ENCODE data around the gene GPX5.

GPX5 gene

GRCh38 chr6:28563430-28564095 lies 37.9 kb downstream of the GPX5 start:
- DNase-seq, result no peak

DNA sequence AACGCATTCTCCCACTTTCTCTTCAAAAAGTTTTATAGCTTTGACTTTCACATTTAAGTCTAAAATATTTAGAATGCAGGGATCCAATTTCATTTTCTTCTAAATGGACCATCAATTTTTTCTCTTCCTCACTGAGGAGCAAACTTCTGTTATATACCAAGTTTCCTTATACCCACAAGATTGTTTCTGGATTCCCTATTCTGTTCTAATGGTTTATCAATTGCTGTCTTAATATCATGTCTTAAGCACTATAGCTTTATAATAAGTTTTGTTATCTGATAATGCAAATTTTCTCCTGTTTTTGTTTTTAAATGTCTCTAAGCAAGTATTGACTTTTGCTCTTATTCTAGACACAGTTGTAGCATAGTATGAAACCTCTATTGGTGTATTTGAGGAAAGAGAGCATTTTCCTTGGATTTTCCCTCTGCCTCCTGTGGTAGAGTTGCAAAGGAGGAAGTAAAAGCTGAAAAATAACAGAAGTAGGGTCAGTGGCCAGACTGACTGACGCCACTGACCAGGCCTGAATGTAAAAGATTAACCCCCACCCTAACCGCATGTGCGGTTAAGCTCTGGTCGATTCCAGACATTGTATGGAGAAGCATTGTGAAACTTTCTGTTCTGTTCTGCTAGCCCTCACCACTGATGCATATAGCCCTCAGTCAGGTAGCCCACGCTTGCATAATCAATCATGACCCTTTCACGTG lies 40.3 kb downstream of the GPX5 start:
- no peak for DNase-seq

DNA sequence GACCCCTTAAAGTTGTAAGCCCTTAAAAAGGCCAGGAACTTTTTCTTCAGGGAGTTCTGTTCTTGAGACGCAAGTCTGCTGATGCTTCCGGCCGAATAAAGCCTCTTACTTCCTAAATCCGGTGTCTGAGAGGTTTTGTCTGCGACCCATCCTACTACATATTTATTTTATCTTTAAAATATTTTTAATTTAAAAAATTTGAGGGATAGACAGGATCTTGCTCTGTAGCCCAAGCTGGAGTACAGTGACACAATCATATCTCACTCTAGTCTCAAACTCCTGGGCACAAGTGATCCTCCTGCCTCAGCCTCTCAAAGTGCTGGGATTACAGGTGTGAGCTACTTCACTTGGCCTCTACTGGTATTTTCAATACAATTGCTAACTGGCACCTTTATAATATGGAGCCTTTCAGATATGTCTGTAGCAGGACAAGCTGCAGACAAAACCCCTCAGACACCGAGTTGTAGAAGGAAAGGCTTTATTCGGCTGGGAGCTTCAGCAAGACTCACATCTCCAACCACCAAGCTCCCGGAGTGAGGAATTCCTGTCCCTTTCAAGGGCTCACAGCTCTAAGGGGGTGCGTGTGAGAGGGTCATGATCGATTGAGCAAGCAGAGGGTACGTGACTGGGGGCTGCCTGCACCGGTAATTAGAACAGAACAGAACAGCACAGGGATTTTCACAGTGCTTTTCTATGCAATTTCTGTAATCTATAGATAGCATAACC lies 41.0 kb downstream of the GPX5 start:
- no peak for DNase-seq

- DNase-seq, result no peak
Observed at GRCh38 chr6:28567506-28567905, 41.8 kb downstream of the GPX5 start.

DNA sequence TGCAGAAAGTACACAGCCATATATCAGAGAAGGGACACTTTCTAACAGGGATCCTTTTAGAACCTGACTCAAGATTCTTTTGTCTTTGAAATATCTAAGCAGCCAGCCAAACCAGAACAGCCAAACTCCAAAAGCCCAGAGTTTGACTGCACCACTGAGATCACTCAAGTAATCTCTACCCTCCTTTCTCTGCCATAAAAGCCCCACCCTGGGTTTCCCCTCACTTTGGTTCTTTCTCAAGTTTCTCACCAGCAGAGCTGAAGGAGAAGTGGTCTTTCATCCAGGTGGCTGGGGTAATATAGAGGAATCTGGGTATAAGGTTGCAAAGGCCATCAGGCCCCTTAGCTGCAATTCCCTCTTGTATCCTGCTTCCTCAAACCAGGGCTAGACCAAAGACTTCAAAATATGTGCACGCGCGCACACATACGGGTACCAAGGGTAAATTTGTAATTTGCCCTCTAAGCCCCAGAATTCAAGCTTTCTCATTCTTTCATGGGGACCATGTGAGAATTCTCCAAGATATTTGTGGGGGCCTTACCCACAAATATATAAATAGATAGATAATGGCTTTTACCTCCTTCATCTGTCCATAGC lies 42.9 kb downstream of the GPX5 start:
- no peak for DNase-seq

GRCh38 chr6:28569748-28570147 lies 44.1 kb downstream of the GPX5 start:
- no peak for DNase-seq

GRCh38 chr6:28580475-28580874 lies 54.8 kb downstream of the GPX5 start:
- DNase-seq, result no peak

DNA sequence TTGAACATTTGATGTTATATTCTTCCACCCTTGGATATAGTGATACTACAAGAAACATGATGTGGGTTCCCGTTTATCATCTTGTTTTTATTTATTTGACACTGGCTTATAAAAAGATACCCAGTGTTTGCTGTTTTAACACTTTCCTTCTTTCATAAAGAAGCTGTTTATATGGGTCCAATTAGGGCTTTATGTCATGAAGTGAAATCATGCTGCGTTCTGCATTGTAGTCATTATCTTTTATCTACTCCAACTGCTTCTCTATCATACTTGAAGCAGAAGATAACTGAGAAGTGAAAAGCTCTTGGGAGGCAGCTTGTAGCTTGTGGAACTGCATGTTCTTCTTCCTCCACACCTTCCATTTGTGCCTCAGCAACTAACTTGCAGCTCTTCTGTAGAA lies 57.8 kb downstream of the GPX5 start:
- DNase-seq, result no peak
